Measurements from ENCODE around the gene RAB3GAP2. TPM values are rescaled to one million over a fixed set of nuclear protein-coding genes. Genes with fewer than 3 reads are reported as not detected.
"Not testable (repeated sequence)": the region's sequence is repeated elsewhere in the genome, so short reads cannot be mapped to it uniquely, and the experiment has no call there.

The RAB3GAP2 gene
- total RNA-seq, 1 donor from 2014 or later: 39.9 TPM

- no peak overlapping the region for H3K4me3 Mint-ChIP-seq (ENCODE audit: unreplicated experiment)
- H3K36me3 Mint-ChIP-seq (ENCODE audit: unreplicated experiment): peaks cover 3% of the 10 kb centered on the region
- DNase-seq (ENCODE audit: extremely low spot score, unreplicated experiment): no peak
- no peak overlapping the region for H3K27ac Mint-ChIP-seq (ENCODE audit: unreplicated experiment)
- TF ChIP-seq CTCF (IDR thresholded peaks at IDR 0.05): no peak
- no peaks in the 10 kb centered on the region for H3K9me3 Mint-ChIP-seq (ENCODE audit: unreplicated experiment)
- H3K4me1 Mint-ChIP-seq (ENCODE audit: unreplicated experiment): peaks cover 2% of the 10 kb centered on the region
- no peaks in the 10 kb centered on the region for H3K27me3 Mint-ChIP-seq (ENCODE audit: unreplicated experiment)
Observed at GRCh38 chr1:220219136-220219442, 53.2 kb downstream of the RAB3GAP2 start.

GRCh38 chr1:220218397-220219135, 53.7 kb downstream of the RAB3GAP2 start:
- H3K4me1 Mint-ChIP-seq (ENCODE audit: unreplicated experiment); H3K27ac Mint-ChIP-seq (ENCODE audit: unreplicated experiment); DNase-seq (ENCODE audit: extremely low spot score, unreplicated experiment); H3K4me3 Mint-ChIP-seq (ENCODE audit: unreplicated experiment); H3K9me3 Mint-ChIP-seq (ENCODE audit: unreplicated experiment); H3K27me3 Mint-ChIP-seq (ENCODE audit: unreplicated experiment); H3K36me3 Mint-ChIP-seq (ENCODE audit: unreplicated experiment): not testable (repeated sequence)
- peak; percentile 69 for TF ChIP-seq CTCF (IDR thresholded peaks at IDR 0.05)

- H3K9me3 Mint-ChIP-seq (ENCODE audit: unreplicated experiment): no peaks in the 10 kb centered on the region
- H3K4me1 Mint-ChIP-seq (ENCODE audit: unreplicated experiment): peaks cover 7% of the 10 kb centered on the region
- no peak for DNase-seq (ENCODE audit: extremely low spot score, unreplicated experiment)
- H3K36me3 Mint-ChIP-seq (ENCODE audit: unreplicated experiment): peaks cover 3% of the 10 kb centered on the region
- no peak overlapping the region for H3K27ac Mint-ChIP-seq (ENCODE audit: unreplicated experiment)
- peak; percentile 36 for TF ChIP-seq CTCF (IDR thresholded peaks at IDR 0.05)
- H3K27me3 Mint-ChIP-seq (ENCODE audit: unreplicated experiment): no peaks in the 10 kb centered on the region
- H3K4me3 Mint-ChIP-seq (ENCODE audit: unreplicated experiment): no peak overlapping the region
Observed at GRCh38 chr1:220217383-220217988, 54.8 kb downstream of the RAB3GAP2 start.

GRCh38 chr1:220213382-220213983, 58.8 kb downstream of the RAB3GAP2 start:
- Mint-ChIP-seq H3K27ac (ENCODE audit: unreplicated experiment) (no peak overlapping the region), H3K4me1 (ENCODE audit: unreplicated experiment) (peaks cover 5% of the 10 kb centered on the region), H3K4me3 (ENCODE audit: unreplicated experiment) (no peak overlapping the region), H3K9me3 (ENCODE audit: unreplicated experiment) (no peaks in the 10 kb centered on the region), H3K27me3 (ENCODE audit: unreplicated experiment) (no peaks in the 10 kb centered on the region), H3K36me3 (ENCODE audit: unreplicated experiment) (peaks cover 26% of the 10 kb centered on the region)
- DNase-seq (ENCODE audit: extremely low spot score, unreplicated experiment): no peak
- TF ChIP-seq CTCF (IDR thresholded peaks at IDR 0.05): no peak

GRCh38 chr1:220207411-220207810, 64.8 kb downstream of the RAB3GAP2 start:
- no peak for TF ChIP-seq CTCF (IDR thresholded peaks at IDR 0.05)
- H3K27ac Mint-ChIP-seq (ENCODE audit: unreplicated experiment): no peak overlapping the region
- H3K36me3 Mint-ChIP-seq (ENCODE audit: unreplicated experiment): peaks cover 54% of the 10 kb centered on the region

GRCh38 chr1:220204758-220205157, 67.5 kb downstream of the RAB3GAP2 start:
- H3K27me3 Mint-ChIP-seq (ENCODE audit: unreplicated experiment); H3K4me3 Mint-ChIP-seq (ENCODE audit: unreplicated experiment); H3K27ac Mint-ChIP-seq (ENCODE audit: unreplicated experiment); H3K9me3 Mint-ChIP-seq (ENCODE audit: unreplicated experiment); H3K4me1 Mint-ChIP-seq (ENCODE audit: unreplicated experiment); DNase-seq (ENCODE audit: extremely low spot score, unreplicated experiment): not testable (repeated sequence)
- H3K36me3 Mint-ChIP-seq (ENCODE audit: unreplicated experiment): peaks cover 36% of the 10 kb centered on the region

More at GRCh38 chr1:220207411-220207810, 64.8 kb downstream of the RAB3GAP2 start:
- no peaks in the 10 kb centered on the region for H3K27me3 Mint-ChIP-seq (ENCODE audit: unreplicated experiment)
- H3K4me1 Mint-ChIP-seq (ENCODE audit: unreplicated experiment): no peaks in the 10 kb centered on the region
- no peaks in the 10 kb centered on the region for H3K9me3 Mint-ChIP-seq (ENCODE audit: unreplicated experiment)
- DNase-seq (ENCODE audit: extremely low spot score, unreplicated experiment): no peak
- no peak overlapping the region for H3K4me3 Mint-ChIP-seq (ENCODE audit: unreplicated experiment)
